Heart left ventricle (tissue), 16 donors: Measurements from ENCODE around the gene SEL1L2. TPM values are rescaled to one million over a fixed set of nuclear protein-coding genes. Genes with fewer than 3 reads are reported as not detected.
A peak's percentile ranks its signal among the peaks of the same experiment; 100 is the strongest.

Experiments
- ATAC-seq, 4 donors: fragments of 200-7000 bp; cut with Tn5 transposase; one replicate each; pipeline ENCODE4 v1.9.1; 2020 to 2022; ENCODE audit warnings: moderate library complexity in 4 of 4, mild to moderate bottlenecking in 3 of 4, moderate number of reproducible peaks in 1 of 4
- DNase-seq, 5 donors: peaks; one replicate each; pipeline ENCODE4 v3.0.0-alpha.2; 2020
- H3K27ac ChIP-seq, 12 donors: fragments of 200-600 bp; sonication (generic) in 4 of 12; one replicate each; pipeline versions ENCODE4 v1.5.0 to v1.8.0; 2016 to 2022; ENCODE audit warnings: mild to moderate bottlenecking in 2 of 12
- H3K27me3 ChIP-seq, 9 donors: fragments of 200-600 bp; sonication (generic) in 2 of 9; one replicate each; pipeline versions ENCODE4 v1.5.1 to v1.8.0; 2016 to 2022; ENCODE audit warnings: mild to moderate bottlenecking in 3 of 9
- H3K36me3 ChIP-seq, 9 donors: fragments of 200-600 bp; sonication (generic) in 2 of 9; one replicate each; pipeline versions ENCODE4 v1.5.0 to v1.8.0; 2018 to 2022; ENCODE audit warnings: mild to moderate bottlenecking in 2 of 9
- H3K4me1 ChIP-seq, 12 donors: fragments of 200-600 bp; sonication (generic) in 4 of 12; one replicate each; pipeline versions ENCODE4 v1.5.0 to v1.8.0; 2016 to 2022; ENCODE audit warnings: mild to moderate bottlenecking in 3 of 12
- H3K4me3 ChIP-seq, 12 donors: fragments of 200-600 bp; sonication (generic) in 4 of 12; one replicate each; pipeline versions ENCODE4 v1.5.0 to v1.8.0; 2017 to 2022; ENCODE audit warnings: mild to moderate bottlenecking in 9 of 12, moderate library complexity in 4 of 12
- H3K9me3 ChIP-seq, 12 donors: fragments of 200-600 bp; sonication (generic) in 4 of 12; one replicate each; pipeline versions ENCODE4 v1.5.0 to v1.8.0; 2016 to 2022; ENCODE audit warnings: mild to moderate bottlenecking in 1 of 12
- CTCF ChIP-seq, 12 donors: fragments of 200-600 bp; sonication (generic) in 4 of 12; IDR thresholded peaks; one replicate each; pipeline versions ENCODE4 v1.5.0 to v1.8.0; 2018 to 2022; ENCODE audit warnings: antibody characterized with exemption in 12 of 12, mild to moderate bottlenecking in 5 of 12
- POLR2A ChIP-seq, 2 donors: fragments of 450-650 bp; IDR thresholded peaks; one replicate each; pipeline ENCODE4 v1.6.1; 2017; ENCODE audit warnings: antibody characterized with exemption in 2 of 2, mild to moderate bottlenecking in 2 of 2, moderate library complexity in 2 of 2
- WGBS, 4 donors: extraction: QIAGEN DNeasy Blood & Tissue Kit in 2 of 4; methylation state at CpG; one replicate each; pipeline versions ENCODE4 v1.1.5 to v1.1.7; 2013 to 2018; 5-methylcytosine and 5-hydroxymethylcytosine counted together
- intact Hi-C, 10 donors: fragments of 100-400 bp; cut with DNase I; formaldehyde crosslinking; loops; one replicate each; pipeline versions ENCODE4 v1.11.1 to v1.14.2; 2022
- polyA plus RNA-seq, 2 donors: library from polyadenylated mRNA; stranded (reverse); fragments of 200-250 nt; gene quantifications; one replicate each; pipeline ENCODE4 v1.2.3, GENCODE V29; 2013
- total RNA-seq, 9 donors: library from RNA; depleted of rRNA in 2 of 9; stranded (reverse); fragments of >200 nt in 2 of 9; fragmentation: NEBNext Ultra II Directional in 3 of 9; extraction: Animal tissue kit (Norgen Biotek cat#: 25700) in 3 of 9; gene quantifications; one replicate each; pipeline versions ENCODE4 v1.1.0 to v1.2.4, GENCODE V29; 2016 to 2023
- donor health status: ischemic (EF 13 %, LVEDD 7.1; RV severe dilation, severe dysfunction).
- donor health status: healthy with polysubstance abuse.
- donor health status: DM: no; HTN: yes; CAD: no.
- donor health status: DM: no; HTN: no; CAD: no.
- donor health status: ischemic (EF 25% LVEDD 6.9; RV normal size, moderate dysfunction).
- donor health status: ischemic (EF 25% LVEDD 5.7; RV mildly dilated, moderate dysfunction).
- donor health status: healthy.
- donor health status: DM: yes; HTN: yes; CAD: no.
- donor health status: ischemic (EF 35%, LVEDD 5.7; RV mildly dilated, moderate dysfunction).
- donor health status: nonischemic (EF 11% LVEDD 7.7; RV severe dilation, severe dysfunction).
- donor health status: DM: yes; HTN: yes; CAD: no.
- donor health status: PGD.
- donor health status: ischemic (EF 29% LVEDD 5.4; RV normal size, mild dysfunction).
- donor health status: nonischemic (EF 23%, LVEDD 6.1; RV moderate dilation, normal function).

The SEL1L2 gene
- total and polyA plus RNA-seq, 11 donors: 0.59 to 10.5 (median 2.5) TPM; not detected in 1

- 47 to 53% (median 50%) methylated on average over 10 of the region's 10 CpGs for WGBS, 4 donors
- Histone ChIP-seq H3K27ac (peak overlapping the region in 1 of 12 donors; percentile 34), H3K36me3 (no peaks in the 10 kb centered on the region), H3K4me3 (no peak overlapping the region), H3K27me3 (no peaks in the 10 kb centered on the region), H3K4me1 (peaks cover 0 to 8% (median 0%) of the 10 kb centered on the region in 12 donors), H3K9me3 (no peaks in the 10 kb centered on the region)
- no peak for ATAC-seq
- no peak for TF ChIP-seq POLR2A (IDR thresholded peaks at IDR 0.05)
- no peak for TF ChIP-seq CTCF (IDR thresholded peaks at IDR 0.05)
- intact Hi-C loops: no loop called here
- DNase-seq: no peak
Measured at GRCh38 chr20:13874394-13875157, 115.8 kb downstream of the SEL1L2 start.

GRCh38 chr20:13873831-13874230 lies 116.6 kb downstream of the SEL1L2 start:
- ATAC-seq (no peak), DNase-seq (no peak)
- H3K27me3 ChIP-seq: no peaks in the 10 kb centered on the region
- TF ChIP-seq POLR2A (IDR thresholded peaks at IDR 0.05): no peak
- no peak for TF ChIP-seq CTCF (IDR thresholded peaks at IDR 0.05)
- H3K36me3 ChIP-seq: no peaks in the 10 kb centered on the region
- WGBS, 4 donors: 49 to 63% (median 53%) methylated on average over 5 of the region's 5 CpGs
- H3K9me3 ChIP-seq: no peaks in the 10 kb centered on the region
- intact Hi-C loops: no loop called here
- peaks cover 0 to 12% (median 0%) of the 10 kb centered on the region in 12 donors for H3K4me1 ChIP-seq
- no peak overlapping the region for H3K27ac ChIP-seq
- no peak overlapping the region for H3K4me3 ChIP-seq

GRCh38 chr20:13870170-13870748 lies 120.2 kb downstream of the SEL1L2 start:
- ATAC-seq: no peak
- no peaks in the 10 kb centered on the region for H3K36me3 ChIP-seq
- no peaks in the 10 kb centered on the region for H3K27me3 ChIP-seq
- intact Hi-C loops: no loop called here
- TF ChIP-seq CTCF (IDR thresholded peaks at IDR 0.05): no peak
- no peak for TF ChIP-seq POLR2A (IDR thresholded peaks at IDR 0.05)
- WGBS, 4 donors: 71 to 82% (median 78%) methylated on average over 4 of the region's 4 CpGs
- H3K4me3 ChIP-seq: no peak overlapping the region
- H3K27ac ChIP-seq: no peak overlapping the region
- H3K4me1 ChIP-seq: peaks cover 0 to 24% (median 4%) of the 10 kb centered on the region in 12 donors
- DNase-seq: no peak
- no peaks in the 10 kb centered on the region for H3K9me3 ChIP-seq

- ATAC-seq: peak in 1 of 4 donors; percentile 64
- 59 to 72% (median 69%) methylated on average over 4 of the region's 4 CpGs for WGBS, 4 donors
Measured at GRCh38 chr20:13868331-13868730, 122.1 kb downstream of the SEL1L2 start.

More at GRCh38 chr20:13868331-13868730, 122.1 kb downstream of the SEL1L2 start:
- Histone ChIP-seq H3K4me1 (peaks cover 0 to 25% (median 5%) of the 10 kb centered on the region in 12 donors), H3K9me3 (no peaks in the 10 kb centered on the region), H3K27me3 (no peaks in the 10 kb centered on the region), H3K27ac (peak overlapping the region in 1 of 12 donors; percentile 49), H3K4me3 (no peak overlapping the region), H3K36me3 (no peaks in the 10 kb centered on the region)
- DNase-seq: no peak
- TF ChIP-seq POLR2A (IDR thresholded peaks at IDR 0.05): no peak
- TF ChIP-seq CTCF (IDR thresholded peaks at IDR 0.05): no peak
- intact Hi-C loops: no loop called here
